Fibroblast of the aortic adventitia (primary cell): Measurements from ENCODE around the gene EFNA5. TPM values are rescaled to one million over a fixed set of nuclear protein-coding genes. Genes with fewer than 3 reads are reported as not detected.

Experiments used
- DNase-seq: peaks from one replicate; pipeline ENCODE4 v3.0.0-alpha.2; 2010; ENCODE audit warnings: low read depth
- H3K4me3 ChIP-seq: 2 replicates; pipeline ENCODE4 v1.5.1; 2011; ENCODE audit warnings: low read depth, mild to moderate bottlenecking, control low read depth, low read length, moderate library complexity
- total RNA-seq: library from RNA; depleted of rRNA; stranded (reverse); fragments of >200 nt; gene quantifications from 2 replicates; pipeline ENCODE4 v1.2.3, GENCODE V29; 2012; ENCODE audit warnings: low replicate concordance
- TF ChIP-seq, protein P1 (sequence below): IDR thresholded peaks from 2 replicates; pipeline ENCODE4 v1.5.1; 2011; ENCODE audit warnings: mild to moderate bottlenecking, low read length, control low read depth, inconsistent platforms; ENCODE audit not compliant: insufficient read depth

Gene EFNA5
- total RNA-seq, 1 donor, result 33.1 TPM

DNA sequence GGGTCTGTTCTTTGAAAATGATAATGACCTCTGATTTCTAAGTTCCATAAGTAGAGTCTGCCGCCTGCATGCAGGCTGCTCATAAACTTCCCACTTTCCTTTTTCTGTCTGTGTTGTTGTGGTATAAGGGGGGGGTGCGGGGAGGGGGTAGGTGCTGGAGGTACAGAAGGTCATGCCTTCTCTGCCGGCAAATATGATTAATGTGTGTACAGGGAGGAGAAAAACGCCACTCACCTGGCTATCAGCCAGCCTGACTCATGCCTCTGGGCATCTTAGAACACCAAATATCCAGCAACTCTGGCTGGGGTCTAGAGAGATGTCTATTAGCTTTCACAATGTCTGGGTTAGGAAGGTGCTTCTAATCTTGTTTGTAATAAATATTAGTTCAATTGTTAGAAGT is 128.3 kb downstream of the EFNA5 start:
- TF ChIP-seq, protein P1, sequence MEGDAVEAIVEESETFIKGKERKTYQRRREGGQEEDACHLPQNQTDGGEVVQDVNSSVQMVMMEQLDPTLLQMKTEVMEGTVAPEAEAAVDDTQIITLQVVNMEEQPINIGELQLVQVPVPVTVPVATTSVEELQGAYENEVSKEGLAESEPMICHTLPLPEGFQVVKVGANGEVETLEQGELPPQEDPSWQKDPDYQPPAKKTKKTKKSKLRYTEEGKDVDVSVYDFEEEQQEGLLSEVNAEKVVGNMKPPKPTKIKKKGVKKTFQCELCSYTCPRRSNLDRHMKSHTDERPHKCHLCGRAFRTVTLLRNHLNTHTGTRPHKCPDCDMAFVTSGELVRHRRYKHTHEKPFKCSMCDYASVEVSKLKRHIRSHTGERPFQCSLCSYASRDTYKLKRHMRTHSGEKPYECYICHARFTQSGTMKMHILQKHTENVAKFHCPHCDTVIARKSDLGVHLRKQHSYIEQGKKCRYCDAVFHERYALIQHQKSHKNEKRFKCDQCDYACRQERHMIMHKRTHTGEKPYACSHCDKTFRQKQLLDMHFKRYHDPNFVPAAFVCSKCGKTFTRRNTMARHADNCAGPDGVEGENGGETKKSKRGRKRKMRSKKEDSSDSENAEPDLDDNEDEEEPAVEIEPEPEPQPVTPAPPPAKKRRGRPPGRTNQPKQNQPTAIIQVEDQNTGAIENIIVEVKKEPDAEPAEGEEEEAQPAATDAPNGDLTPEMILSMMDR, result no peak
- no peak overlapping the region for H3K4me3 ChIP-seq
- peak; percentile 89 for DNase-seq

DNA sequence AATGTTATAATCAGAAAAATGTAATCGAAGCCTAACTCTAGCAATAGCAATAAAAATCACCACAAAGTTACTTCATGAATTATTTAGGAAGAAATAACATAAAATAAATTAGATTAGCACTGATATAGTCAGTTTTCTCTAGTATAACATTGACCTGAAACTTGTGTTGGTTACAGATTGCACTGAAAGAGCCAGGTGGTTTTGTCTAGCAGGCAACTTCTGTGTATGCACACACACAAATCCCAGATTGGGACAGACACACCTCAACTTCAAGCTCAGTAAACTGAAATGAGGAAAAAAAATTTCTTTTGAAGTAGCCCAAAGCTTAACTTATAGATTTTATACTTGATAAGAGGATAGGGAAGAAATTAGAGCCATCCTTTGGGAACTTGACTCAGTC is 129.3 kb downstream of the EFNA5 start:
- no peak overlapping the region for H3K4me3 ChIP-seq
- DNase-seq, result no peak
- TF ChIP-seq, protein P1, result no peak

DNA sequence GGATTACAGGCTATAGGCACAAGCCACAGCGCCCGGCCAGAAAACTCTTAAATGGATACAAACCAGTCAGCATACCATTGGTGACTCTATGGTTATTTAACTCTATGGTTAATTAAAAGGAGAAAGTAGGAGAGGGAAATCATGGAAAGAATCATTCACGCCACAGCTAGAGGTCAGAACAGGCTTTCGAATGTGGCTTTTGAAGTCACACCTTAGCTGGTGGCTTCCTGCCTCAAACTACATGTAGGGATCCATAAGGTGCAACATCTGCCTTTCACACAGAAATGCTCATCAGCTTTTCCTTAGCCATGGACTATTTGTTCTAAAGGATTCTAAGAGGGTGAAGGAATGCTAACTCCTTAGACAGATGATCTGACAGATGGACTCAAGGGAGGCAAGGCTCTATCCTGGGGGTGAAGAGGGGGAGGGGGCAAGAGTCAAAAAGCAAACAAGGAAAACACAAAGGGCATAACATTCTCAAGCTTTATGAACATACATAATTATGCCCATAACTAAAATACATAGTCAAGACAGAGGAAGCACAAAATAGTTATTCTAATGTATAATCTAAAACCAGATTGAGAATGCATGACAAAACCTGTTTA is 130.9 kb downstream of the EFNA5 start:
- TF ChIP-seq, protein P1, result no peak
- no peak for DNase-seq
- no peak overlapping the region for H3K4me3 ChIP-seq

DNA sequence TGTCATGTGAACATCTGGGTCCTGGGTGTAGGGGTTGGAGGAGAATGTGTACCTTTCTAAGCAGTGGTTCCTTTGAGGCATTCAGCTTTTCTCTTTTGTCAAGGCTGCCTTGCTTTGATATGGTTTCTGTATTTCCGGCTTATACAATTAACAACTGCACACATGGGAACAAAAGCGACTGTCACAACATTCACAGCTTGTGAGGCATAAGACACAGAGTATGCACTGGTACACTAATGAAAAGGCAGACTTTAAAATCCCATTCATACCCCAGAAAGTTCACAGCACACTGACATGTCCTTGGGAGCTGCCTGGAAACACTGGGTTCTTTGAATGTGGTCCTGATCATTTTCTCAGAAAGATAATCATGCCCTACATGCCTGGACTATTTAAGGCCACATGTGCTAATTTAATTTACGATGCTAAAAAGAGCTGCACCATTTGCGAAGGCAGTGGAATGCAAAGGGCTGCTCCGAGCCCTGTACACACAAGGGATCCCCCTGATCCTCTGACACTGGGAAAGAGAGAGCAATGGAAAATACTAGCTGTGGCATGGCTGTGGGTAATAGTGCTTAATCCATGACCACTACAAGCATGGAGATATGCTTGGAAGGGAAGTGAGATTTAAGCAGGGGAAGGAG is 131.8 kb downstream of the EFNA5 start:
- no peak for DNase-seq

DNA sequence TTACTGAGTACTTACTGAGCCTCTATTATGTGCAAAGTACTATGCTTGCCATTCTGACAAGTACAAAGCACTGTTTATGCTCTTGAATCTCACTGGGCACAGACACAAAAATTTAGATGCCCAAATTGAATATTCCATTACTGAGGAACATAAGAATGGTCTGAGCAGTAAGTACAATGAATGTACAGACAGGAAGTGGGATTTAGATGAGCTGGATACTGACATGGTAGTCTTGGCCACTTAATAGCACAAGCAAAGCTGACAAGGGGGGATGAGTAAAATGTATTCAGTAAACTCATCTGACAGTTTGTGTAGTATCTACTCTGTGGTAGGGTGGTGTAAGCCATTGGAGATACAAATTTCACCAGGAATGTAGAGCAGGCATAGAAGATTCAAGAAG is 132.4 kb downstream of the EFNA5 start:
- no peak for DNase-seq
- no peak overlapping the region for H3K4me3 ChIP-seq
- TF ChIP-seq, protein P1, result no peak

More for the DNA sequence above, 131.8 kb downstream of the EFNA5 start:
- no peak overlapping the region for H3K4me3 ChIP-seq
- TF ChIP-seq, protein P1, result no peak

DNA sequence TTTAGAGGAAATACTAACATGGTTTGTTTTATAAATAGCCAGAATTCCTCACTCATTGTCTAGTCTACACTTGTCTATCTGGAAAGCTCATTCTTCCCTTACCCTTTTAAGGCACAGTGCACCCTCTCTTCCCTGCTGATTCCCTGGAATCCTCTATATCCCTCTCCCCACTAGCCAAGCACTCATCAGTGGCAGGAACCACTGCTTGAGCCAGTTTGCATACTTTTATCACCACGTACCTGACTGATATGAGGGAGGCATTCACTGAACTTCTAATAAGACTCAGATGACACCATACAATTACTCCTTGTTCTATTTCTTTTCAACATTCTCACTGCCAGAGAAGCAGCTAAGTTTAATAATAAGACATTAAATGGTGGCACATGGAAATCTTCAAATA is 134.9 kb downstream of the EFNA5 start:
- TF ChIP-seq, protein P1, result no peak
- DNase-seq, result no peak
- no peak overlapping the region for H3K4me3 ChIP-seq
